HS-27A (cell line): ENCODE measurements around the gene CLIP2.

ENCODE experiments used
- DNase-seq: peaks from one replicate; pipeline ENCODE4 v3.0.0-alpha.2; 2012; ENCODE audit warnings: low read depth, missing footprints

The CLIP2 gene

GRCh38 chr7:74271742-74272141 is 17.5 kb upstream of the CLIP2 start:
- DNase-seq, result no peak

- DNase-seq, result peak; percentile 77
Observed at GRCh38 chr7:74272305-74273038, 16.7 kb upstream of the CLIP2 start.

GRCh38 chr7:74275401-74275881 is 13.8 kb upstream of the CLIP2 start:
- no peak for DNase-seq

GRCh38 chr7:74277636-74278035 is 11.6 kb upstream of the CLIP2 start:
- no peak for DNase-seq

GRCh38 chr7:74280985-74281384 is 8.2 kb upstream of the CLIP2 start:
- DNase-seq, result no peak

- DNase-seq, result no peak
Observed at GRCh38 chr7:74282748-74283459, 6.3 kb upstream of the CLIP2 start.

GRCh38 chr7:74283858-74284447 is 5.3 kb upstream of the CLIP2 start:
- no peak for DNase-seq

GRCh38 chr7:74284781-74285259 is 4.4 kb upstream of the CLIP2 start:
- DNase-seq, result no peak

GRCh38 chr7:74286131-74286530 is 3.1 kb upstream of the CLIP2 start:
- DNase-seq, result no peak

GRCh38 chr7:74287303-74288033 is 1.7 kb upstream of the CLIP2 start:
- DNase-seq, result no peak

GRCh38 chr7:74288034-74288881 is 949 bp upstream of the CLIP2 start:
- DNase-seq, result no peak

- no peak for DNase-seq
Observed at GRCh38 chr7:74289659-74290552, 699 bp downstream of the CLIP2 start.

- DNase-seq, result no peak
Observed at GRCh38 chr7:74290553-74290950, 1.3 kb downstream of the CLIP2 start.

GRCh38 chr7:74290981-74291441 is 1.8 kb downstream of the CLIP2 start:
- no peak for DNase-seq

- no peak for DNase-seq
Observed at GRCh38 chr7:74291535-74291934, 2.3 kb downstream of the CLIP2 start.

GRCh38 chr7:74292757-74293576 is 3.8 kb downstream of the CLIP2 start:
- no peak for DNase-seq

GRCh38 chr7:74293577-74293908 is 4.3 kb downstream of the CLIP2 start:
- DNase-seq, result no peak

GRCh38 chr7:74294191-74294998 is 5.2 kb downstream of the CLIP2 start:
- DNase-seq, result no peak
